Neural progenitor cell (in vitro differentiated cells): ENCODE results near the gene PKP2. TPM values are rescaled to one million over a fixed set of nuclear protein-coding genes. Genes with fewer than 3 reads are reported as not detected.

ENCODE experiments used
- DNase-seq: peaks from one replicate; pipeline ENCODE4 v3.0.0-alpha.2; 2016; ENCODE audit warnings: low spot score
- H2AFZ ChIP-seq: fragments of 200-600 bp; sonication (generic); replicated peaks from 2 replicates; pipeline ENCODE4 v1.6.1; 2016; ENCODE audit warnings: antibody characterized with exemption
- H3F3A ChIP-seq: fragments of 200-600 bp; sonication (generic); 2 replicates; pipeline ENCODE4 v1.6.1; 2016; ENCODE audit warnings: antibody characterized with exemption, low read depth
- H3K27ac ChIP-seq: fragments of 200-600 bp; sonication (generic); 2 replicates; pipeline ENCODE4 v1.5.1; 2016; ENCODE audit warnings: mild to moderate bottlenecking
- H3K27me3 ChIP-seq: fragments of 200-600 bp; sonication (generic); 2 replicates; pipeline ENCODE4 v1.6.1; 2016; ENCODE audit warnings: mild to moderate bottlenecking, moderate library complexity
- H3K36me3 ChIP-seq: fragments of 200-600 bp; sonication (generic); 2 replicates; pipeline ENCODE4 v1.5.1; 2016
- H3K4me1 ChIP-seq: fragments of 200-600 bp; sonication (generic); 2 replicates; pipeline ENCODE4 v1.6.1; 2016; ENCODE audit warnings: mixed run types
- H3K4me2 ChIP-seq: fragments of 200-600 bp; sonication (generic); 2 replicates; pipeline ENCODE4 v1.6.1; 2016
- H3K4me3 ChIP-seq: fragments of 200-600 bp; sonication (generic); 2 replicates; pipeline ENCODE4 v1.5.1; 2016
- H3K79me2 ChIP-seq: fragments of 200-600 bp; sonication (generic); 2 replicates; pipeline ENCODE4 v1.6.1; 2016; ENCODE audit warnings: low read depth
- H3K9ac ChIP-seq: fragments of 200-600 bp; sonication (generic); 2 replicates; pipeline ENCODE4 v1.6.1; 2016
- H3K9me3 ChIP-seq: fragments of 200-600 bp; sonication (generic); 2 replicates; pipeline ENCODE4 v1.5.1; 2016; ENCODE audit warnings: low read depth
- H4K20me1 ChIP-seq: fragments of 200-600 bp; sonication (generic); 2 replicates; pipeline ENCODE4 v1.6.1; 2016; ENCODE audit warnings: low read depth
- H3K27ac Mint-ChIP-seq: 3 replicates; pipeline ENCODE4 v1.8.0; 2021; ENCODE audit warnings: mixed read lengths
- H3K27me3 Mint-ChIP-seq: 2 replicates; pipeline ENCODE4 v1.8.0; 2022; ENCODE audit warnings: low read depth, mild to moderate bottlenecking, inconsistent platforms, moderate library complexity, mixed read lengths; ENCODE audit not compliant: insufficient read depth
- H3K36me3 Mint-ChIP-seq: 3 replicates; pipeline ENCODE4 v1.8.0; 2021; ENCODE audit warnings: mixed read lengths
- H3K4me1 Mint-ChIP-seq: 3 replicates; pipeline ENCODE4 v1.8.0; 2021; ENCODE audit warnings: mixed read lengths
- H3K4me3 Mint-ChIP-seq: 3 replicates; pipeline ENCODE4 v1.8.0; 2021; ENCODE audit warnings: mild to moderate bottlenecking, moderate library complexity, mixed read lengths
- H3K9me3 Mint-ChIP-seq: 3 replicates; pipeline ENCODE4 v1.8.0; 2020; ENCODE audit warnings: mixed read lengths
- CTCF ChIP-seq: fragments of 200-600 bp; sonication (generic); IDR thresholded peaks from 2 replicates; pipeline ENCODE4 v1.5.1; 2017; ENCODE audit warnings: antibody characterized with exemption, mild to moderate bottlenecking
- EZH2 ChIP-seq: fragments of 200-600 bp; sonication (generic); IDR thresholded peaks from 2 replicates; pipeline ENCODE4 v1.6.1; 2017; ENCODE audit warnings: antibody characterized with exemption, mild to moderate bottlenecking, moderate library complexity
- EZH2phosphoT487 ChIP-seq: fragments of 200-600 bp; sonication (generic); IDR thresholded peaks from 2 replicates; pipeline ENCODE4 v1.6.1; 2017; ENCODE audit warnings: antibody characterized with exemption
- total RNA-seq: library from RNA; depleted of rRNA; stranded (reverse); fragments of >200 nt; gene quantifications from 2 replicates; pipeline ENCODE4 v1.2.3, GENCODE V29; 2015; ENCODE audit warnings: low replicate concordance

Gene PKP2
- total RNA-seq, 1 donor from 2014 or later = 10.6 TPM

- H3K9me3 Mint-ChIP-seq = no peaks in the 10 kb centered on the region
- no peaks in the 10 kb centered on the region for H3K27me3 Mint-ChIP-seq
Observed at GRCh38 chr12:32785557-32785956, 111.0 kb downstream of the PKP2 start.

GRCh38 chr12:32783029-32783428, 113.5 kb downstream of the PKP2 start:
- no peaks in the 10 kb centered on the region for H4K20me1 ChIP-seq
- H3K79me2 ChIP-seq = no peaks in the 10 kb centered on the region
- H3F3A ChIP-seq = no peaks in the 10 kb centered on the region
- no peaks in the 10 kb centered on the region for H3K36me3 ChIP-seq
- H3K4me1 ChIP-seq = peaks cover 3% of the 10 kb centered on the region
- no peak for DNase-seq
- no peak overlapping the region for H3K27ac Mint-ChIP-seq
- no peak overlapping the region for H3K4me2 ChIP-seq
- no peak overlapping the region for H3K9ac ChIP-seq
- H3K9me3 ChIP-seq = no peaks in the 10 kb centered on the region
- H3K27ac ChIP-seq = no peak overlapping the region
- H3K27me3 Mint-ChIP-seq = no peaks in the 10 kb centered on the region
- TF ChIP-seq CTCF (no peak), EZH2 (no peak), EZH2phosphoT487 (no peak)
- H3K4me3 ChIP-seq = no peak overlapping the region
- H3K9me3 Mint-ChIP-seq = no peaks in the 10 kb centered on the region
- H3K36me3 Mint-ChIP-seq = no peaks in the 10 kb centered on the region
- H3K4me1 Mint-ChIP-seq = peaks cover 3% of the 10 kb centered on the region
- no peaks in the 10 kb centered on the region for H3K27me3 ChIP-seq
- no peak overlapping the region for H3K4me3 Mint-ChIP-seq
- no peak overlapping the region for H2AFZ ChIP-seq

More at GRCh38 chr12:32785557-32785956, 111.0 kb downstream of the PKP2 start:
- H3K36me3 Mint-ChIP-seq = no peaks in the 10 kb centered on the region
- H3K4me3 Mint-ChIP-seq = no peak overlapping the region
- Histone ChIP-seq H4K20me1 (no peaks in the 10 kb centered on the region), H3K9ac (no peak overlapping the region), H3K4me3 (no peak overlapping the region), H3K4me2 (no peak overlapping the region), H3K9me3 (no peaks in the 10 kb centered on the region), H3K79me2 (no peaks in the 10 kb centered on the region), H3F3A (no peaks in the 10 kb centered on the region), H3K27ac (no peak overlapping the region), H3K4me1 (peaks cover 3% of the 10 kb centered on the region), H3K27me3 (no peaks in the 10 kb centered on the region), H2AFZ (peak overlapping the region; percentile 50), H3K36me3 (no peaks in the 10 kb centered on the region)
- peaks cover 3% of the 10 kb centered on the region for H3K4me1 Mint-ChIP-seq
- no peak overlapping the region for H3K27ac Mint-ChIP-seq
- DNase-seq = no peak
- TF ChIP-seq EZH2 (no peak), EZH2phosphoT487 (no peak), CTCF (no peak)

GRCh38 chr12:32780071-32780470, 116.5 kb downstream of the PKP2 start:
- TF ChIP-seq EZH2phosphoT487 = no peak
- no peak for TF ChIP-seq CTCF
- TF ChIP-seq EZH2 = no peak
- Histone ChIP-seq H3K4me1 (no peaks in the 10 kb centered on the region), H3K36me3 (no peaks in the 10 kb centered on the region), H3K9me3 (no peaks in the 10 kb centered on the region), H3F3A (no peaks in the 10 kb centered on the region), H4K20me1 (no peaks in the 10 kb centered on the region), H3K27me3 (no peaks in the 10 kb centered on the region), H3K4me3 (no peak overlapping the region), H3K4me2 (no peak overlapping the region), H2AFZ (no peak overlapping the region), H3K79me2 (no peaks in the 10 kb centered on the region), H3K27ac (no peak overlapping the region), H3K9ac (no peak overlapping the region)
- Mint-ChIP-seq H3K36me3 (no peaks in the 10 kb centered on the region), H3K4me1 (peaks cover 9% of the 10 kb centered on the region), H3K9me3 (no peaks in the 10 kb centered on the region), H3K27me3 (peaks cover 3% of the 10 kb centered on the region), H3K4me3 (no peak overlapping the region), H3K27ac (no peak overlapping the region)
- DNase-seq = no peak
